Cardiac muscle cell (in vitro differentiated cells and primary cell): Measurements from ENCODE around the gene PCDHGA6. TPM values are rescaled to one million over a fixed set of nuclear protein-coding genes. Genes with fewer than 3 reads are reported as not detected.

ENCODE experiments used
- DNase-seq, 2 donors: peaks; one replicate each; pipeline versions ENCODE4 v3.0.0 to v3.0.0-alpha.2; 2010 to 2017; ENCODE audit warnings: low read depth in 1 of 2, low spot score in 1 of 2
- H3K27ac ChIP-seq: fragments of 200-600 bp; sonication (generic); 2 replicates; pipeline ENCODE4 v1.5.1; 2016
- H3K27me3 ChIP-seq: fragments of 200-600 bp; sonication (generic); 2 replicates; pipeline ENCODE4 v1.6.0; 2016; ENCODE audit warnings: control low read depth
- H3K36me3 ChIP-seq: fragments of 200-600 bp; sonication (generic); 2 replicates; pipeline ENCODE4 v1.5.1; 2016; ENCODE audit warnings: control low read depth
- H3K4me1 ChIP-seq: fragments of 200-600 bp; sonication (generic); 2 replicates; pipeline ENCODE4 v1.8.1; 2017; ENCODE audit warnings: low read depth, mild to moderate bottlenecking, mixed run types
- H3K4me3 ChIP-seq: fragments of 200-600 bp; sonication (generic); 2 replicates; pipeline ENCODE4 v1.5.1; 2016; ENCODE audit warnings: mild to moderate bottlenecking
- H3K9me3 ChIP-seq: fragments of 200-600 bp; sonication (generic); 2 replicates; pipeline ENCODE4 v1.5.1; 2017; ENCODE audit warnings: low read depth, mild to moderate bottlenecking, control low read depth
- polyA plus RNA-seq: library from polyadenylated mRNA; unstranded; fragments of >200 nt; fragmentation: Nextera tagmentation; extraction: Ambion mirVana; gene quantifications from 2 replicates; pipeline ENCODE4 v1.2.1, GENCODE V29; 2016
- total RNA-seq: library from RNA; depleted of rRNA; stranded (reverse); fragments of >200 nt; gene quantifications from 2 replicates; pipeline ENCODE4 v1.2.3, GENCODE V29; 2016
- TF ChIP-seq, protein P1 (sequence below): IDR thresholded peaks from 2 replicates; pipeline ENCODE4 v1.5.1; 2012; ENCODE audit warnings: low read depth, mild to moderate bottlenecking, low read length

PCDHGA6 gene
- total and polyA plus RNA-seq, 2 experiments from 2014 or later: 0.66 TPM; not detected in 1

DNA sequence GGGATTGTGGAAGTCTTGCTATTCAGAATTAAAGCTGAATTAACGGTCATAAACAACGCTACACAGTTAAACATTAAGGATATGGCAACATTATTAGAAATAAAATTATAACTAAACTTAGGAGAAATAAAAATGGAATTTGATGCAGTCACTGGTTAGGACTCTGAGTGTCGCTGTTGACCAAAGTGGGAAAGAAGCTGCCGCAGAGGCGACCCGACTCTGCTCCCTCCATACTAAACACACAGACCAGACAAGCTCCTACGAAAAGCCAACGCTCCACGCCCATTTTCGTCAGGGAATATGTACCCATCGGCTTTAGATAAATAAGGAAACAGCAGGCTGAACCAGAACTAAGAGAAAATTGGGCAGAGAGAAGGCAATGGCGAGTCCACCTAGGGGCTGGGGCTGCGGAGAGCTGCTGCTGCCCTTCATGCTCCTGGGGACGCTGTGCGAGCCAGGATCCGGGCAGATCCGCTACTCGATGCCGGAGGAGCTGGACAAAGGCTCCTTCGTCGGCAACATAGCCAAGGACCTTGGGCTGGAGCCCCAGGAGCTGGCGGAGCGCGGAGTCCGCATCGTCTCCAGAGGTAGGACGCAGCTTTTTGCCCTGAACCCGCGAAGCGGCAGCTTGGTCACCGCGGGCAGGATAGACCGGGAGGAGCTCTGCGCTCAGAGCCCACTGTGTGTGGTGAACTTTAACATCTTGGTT is 9.6 kb upstream of the PCDHGA6 start, which contains the start of gene PCDHGA5:
Gene PCDHGA5, plus strand, starts transcription at position 211 of the 709 bp plus-strand sequence. Its CDS starts 169 bp downstream, at position 380.
- H3K4me1 ChIP-seq: no peaks in the 10 kb centered on the region
- H3K4me3 ChIP-seq: no peak within 1 kb of the TSS
- H3K36me3 ChIP-seq: no peaks in the 10 kb centered on the region
- H3K27ac ChIP-seq: no peak within 1 kb of the TSS
- TF ChIP-seq, protein P1, sequence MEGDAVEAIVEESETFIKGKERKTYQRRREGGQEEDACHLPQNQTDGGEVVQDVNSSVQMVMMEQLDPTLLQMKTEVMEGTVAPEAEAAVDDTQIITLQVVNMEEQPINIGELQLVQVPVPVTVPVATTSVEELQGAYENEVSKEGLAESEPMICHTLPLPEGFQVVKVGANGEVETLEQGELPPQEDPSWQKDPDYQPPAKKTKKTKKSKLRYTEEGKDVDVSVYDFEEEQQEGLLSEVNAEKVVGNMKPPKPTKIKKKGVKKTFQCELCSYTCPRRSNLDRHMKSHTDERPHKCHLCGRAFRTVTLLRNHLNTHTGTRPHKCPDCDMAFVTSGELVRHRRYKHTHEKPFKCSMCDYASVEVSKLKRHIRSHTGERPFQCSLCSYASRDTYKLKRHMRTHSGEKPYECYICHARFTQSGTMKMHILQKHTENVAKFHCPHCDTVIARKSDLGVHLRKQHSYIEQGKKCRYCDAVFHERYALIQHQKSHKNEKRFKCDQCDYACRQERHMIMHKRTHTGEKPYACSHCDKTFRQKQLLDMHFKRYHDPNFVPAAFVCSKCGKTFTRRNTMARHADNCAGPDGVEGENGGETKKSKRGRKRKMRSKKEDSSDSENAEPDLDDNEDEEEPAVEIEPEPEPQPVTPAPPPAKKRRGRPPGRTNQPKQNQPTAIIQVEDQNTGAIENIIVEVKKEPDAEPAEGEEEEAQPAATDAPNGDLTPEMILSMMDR: no peak
- H3K9me3 ChIP-seq: peaks cover 3% of the 10 kb centered on the region
- DNase-seq: peak in 1 of 2 donors; percentile 12
- no peaks in the 10 kb centered on the region for H3K27me3 ChIP-seq

DNA sequence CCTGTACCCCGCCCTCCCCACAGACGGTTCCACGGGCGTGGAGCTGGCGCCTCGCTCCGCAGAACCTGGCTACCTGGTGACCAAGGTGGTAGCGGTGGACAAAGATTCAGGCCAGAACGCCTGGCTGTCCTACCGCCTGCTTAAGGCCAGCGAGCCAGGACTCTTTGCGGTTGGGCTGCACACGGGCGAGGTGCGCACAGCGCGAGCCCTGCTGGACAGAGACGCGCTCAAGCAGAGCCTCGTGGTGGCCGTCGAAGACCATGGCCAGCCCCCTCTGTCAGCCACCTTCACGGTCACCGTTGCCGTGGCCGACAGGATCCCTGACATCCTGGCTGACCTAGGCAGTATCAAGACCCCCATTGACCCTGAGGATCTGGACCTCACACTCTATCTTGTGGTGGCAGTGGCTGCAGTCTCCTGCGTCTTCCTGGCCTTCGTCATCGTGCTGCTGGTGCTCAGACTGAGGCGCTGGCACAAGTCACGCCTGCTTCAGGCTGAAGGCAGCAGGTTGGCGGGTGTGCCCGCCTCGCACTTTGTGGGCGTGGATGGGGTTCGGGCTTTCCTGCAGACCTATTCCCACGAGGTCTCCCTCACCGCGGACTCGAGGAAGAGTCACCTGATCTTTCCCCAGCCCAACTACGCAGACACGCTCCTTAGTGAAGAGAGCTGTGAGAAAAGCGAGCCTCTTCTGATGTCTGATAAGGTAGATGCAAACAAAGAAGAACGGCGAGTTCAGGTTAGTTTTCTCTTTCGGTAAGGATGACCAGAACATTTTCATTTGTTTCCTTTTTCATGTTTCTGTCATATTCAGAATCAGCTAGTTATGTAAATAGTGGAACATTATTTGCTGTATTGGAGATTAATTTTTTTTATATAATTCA is 7.4 kb upstream of the PCDHGA6 start:
- Histone ChIP-seq H3K9me3 (no peaks in the 10 kb centered on the region), H3K27ac (no peak overlapping the region), H3K36me3 (no peaks in the 10 kb centered on the region), H3K4me3 (no peak overlapping the region), H3K4me1 (no peaks in the 10 kb centered on the region), H3K27me3 (no peaks in the 10 kb centered on the region)
- TF ChIP-seq, protein P1: no peak
- DNase-seq: no peak

DNA sequence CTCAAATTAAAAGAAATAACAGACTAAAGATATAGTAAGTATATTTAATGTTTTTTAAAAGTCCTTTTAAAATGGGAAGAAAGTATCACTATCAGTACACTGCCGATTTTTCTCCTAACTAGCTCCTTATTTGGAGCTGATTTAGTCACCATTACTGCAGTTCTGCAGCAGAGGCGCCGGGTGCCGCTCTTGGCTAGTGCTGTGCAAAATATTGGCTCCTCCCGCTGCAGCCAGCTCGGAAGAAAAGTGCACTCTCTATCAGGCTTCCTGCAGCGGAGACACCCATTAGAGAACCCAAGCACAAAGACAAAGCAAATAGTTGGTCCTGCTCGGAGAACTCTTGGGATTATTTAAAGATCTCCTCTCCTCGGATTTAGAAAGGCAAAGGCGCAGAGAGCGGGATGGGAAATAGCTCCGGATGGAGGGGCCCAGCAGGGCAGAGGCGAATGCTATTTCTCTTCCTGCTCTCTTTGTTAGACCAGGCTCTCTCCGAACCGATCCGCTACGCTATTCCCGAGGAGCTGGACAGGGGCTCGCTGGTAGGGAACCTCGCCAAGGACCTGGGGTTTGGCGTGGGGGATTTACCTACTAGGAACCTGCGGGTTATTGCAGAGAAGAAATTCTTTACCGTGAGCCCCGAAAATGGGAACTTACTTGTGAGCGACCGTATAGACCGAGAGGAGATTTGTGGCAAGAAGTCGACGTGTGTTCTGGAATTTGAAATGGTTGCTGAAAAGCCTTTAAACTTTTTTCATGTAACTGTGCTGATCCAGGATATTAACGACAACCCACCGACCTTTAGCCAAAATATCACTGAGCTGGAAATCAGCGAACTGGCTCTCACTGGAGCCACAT is 3.5 kb upstream of the PCDHGA6 start, which contains the start of gene PCDHGB3:
Gene PCDHGB3, plus strand, starts transcription at position 249 of the 855 bp plus-strand sequence. Its CDS starts 153 bp downstream, at position 402.
- Histone ChIP-seq H3K27me3 (no peaks in the 10 kb centered on the region), H3K9me3 (no peaks in the 10 kb centered on the region), H3K36me3 (no peaks in the 10 kb centered on the region), H3K4me1 (no peaks in the 10 kb centered on the region), H3K27ac (no peak within 1 kb of the TSS), H3K4me3 (no peak within 1 kb of the TSS)
- DNase-seq: peak in 1 of 2 donors; percentile 62
- TF ChIP-seq, protein P1: peak; percentile 42

DNA sequence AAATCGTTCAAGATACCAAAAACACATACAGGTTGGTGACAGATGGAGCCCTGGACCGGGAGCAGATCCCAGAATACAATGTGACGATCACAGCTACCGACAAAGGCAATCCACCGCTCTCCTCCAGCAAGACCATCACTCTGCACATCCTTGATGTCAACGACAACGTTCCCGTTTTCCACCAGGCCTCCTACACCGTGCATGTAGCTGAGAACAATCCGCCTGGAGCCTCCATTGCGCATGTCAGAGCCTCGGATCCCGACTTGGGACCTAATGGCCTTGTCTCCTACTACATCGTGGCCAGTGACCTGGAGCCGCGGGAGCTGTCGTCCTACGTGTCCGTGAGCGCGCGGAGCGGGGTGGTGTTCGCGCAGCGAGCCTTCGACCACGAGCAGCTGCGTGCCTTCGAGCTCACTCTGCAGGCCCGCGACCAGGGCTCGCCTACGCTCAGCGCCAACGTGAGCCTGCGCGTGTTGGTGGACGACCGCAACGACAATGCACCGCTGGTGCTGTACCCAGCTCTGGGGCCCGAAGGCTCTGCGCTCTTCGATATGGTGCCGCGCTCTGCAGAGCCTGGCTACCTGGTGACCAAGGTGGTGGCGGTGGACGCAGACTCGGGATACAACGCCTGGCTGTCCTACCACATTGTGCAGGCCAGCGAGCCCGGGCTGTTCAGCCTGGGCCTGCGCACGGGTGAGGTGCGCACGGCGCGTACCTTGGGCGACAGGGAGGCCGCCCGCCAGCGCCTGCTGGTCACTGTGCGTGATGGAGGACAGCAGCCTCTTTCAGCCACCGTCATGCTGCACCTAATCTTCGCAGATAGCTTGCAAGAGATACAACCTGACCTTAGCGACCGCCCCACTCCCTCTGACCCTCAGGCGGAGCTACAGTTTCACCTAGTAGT is 1.9 kb upstream of the PCDHGA6 start:
- Histone ChIP-seq H3K4me1 (no peaks in the 10 kb centered on the region), H3K4me3 (no peak overlapping the region), H3K36me3 (no peaks in the 10 kb centered on the region), H3K27ac (no peak overlapping the region), H3K27me3 (no peaks in the 10 kb centered on the region), H3K9me3 (no peaks in the 10 kb centered on the region)
- TF ChIP-seq, protein P1: no peak
- no peak for DNase-seq
